GM18861 (cell line): ENCODE results near the gene DNHD1.

Source experiments
- ATAC-seq: cut with Tn5 transposase; IDR thresholded peaks from one replicate; pipeline ENCODE4 v1.9.1; 2021; ENCODE audit not compliant: unreplicated experiment

DNHD1 gene

GRCh38 chr11:6530848-6531247 is 33.8 kb downstream of the DNHD1 start:
- ATAC-seq = no peak

GRCh38 chr11:6531267-6531752 is 34.2 kb downstream of the DNHD1 start:
- ATAC-seq = no peak

GRCh38 chr11:6538456-6538855 is 41.4 kb downstream of the DNHD1 start:
- ATAC-seq = no peak

- no peak for ATAC-seq
Measured at GRCh38 chr11:6538945-6539344, 41.9 kb downstream of the DNHD1 start.

GRCh38 chr11:6539748-6540268 is 42.7 kb downstream of the DNHD1 start:
- ATAC-seq = no peak

GRCh38 chr11:6541356-6541755 is 44.3 kb downstream of the DNHD1 start:
- ATAC-seq = no peak

- ATAC-seq = no peak
Measured at GRCh38 chr11:6542727-6543126, 45.6 kb downstream of the DNHD1 start.

- ATAC-seq = no peak
Measured at GRCh38 chr11:6544921-6545850, 48.1 kb downstream of the DNHD1 start.

GRCh38 chr11:6545917-6546605 is 49.0 kb downstream of the DNHD1 start:
- ATAC-seq = no peak

GRCh38 chr11:6546735-6547134 is 49.7 kb downstream of the DNHD1 start:
- no peak for ATAC-seq

GRCh38 chr11:6547177-6547576 is 50.1 kb downstream of the DNHD1 start:
- no peak for ATAC-seq

- no peak for ATAC-seq
Measured at GRCh38 chr11:6548121-6548520, 51.0 kb downstream of the DNHD1 start.

GRCh38 chr11:6548641-6549040 is 51.6 kb downstream of the DNHD1 start:
- no peak for ATAC-seq

GRCh38 chr11:6553634-6554033 is 56.6 kb downstream of the DNHD1 start:
- no peak for ATAC-seq

- no peak for ATAC-seq
Measured at GRCh38 chr11:6554828-6555706, 58.0 kb downstream of the DNHD1 start.

- no peak for ATAC-seq
Measured at GRCh38 chr11:6556139-6556949, 59.3 kb downstream of the DNHD1 start.

- no peak for ATAC-seq
Measured at GRCh38 chr11:6557063-6557462, 60.0 kb downstream of the DNHD1 start.

GRCh38 chr11:6557761-6558674 is 60.9 kb downstream of the DNHD1 start:
- no peak for ATAC-seq

GRCh38 chr11:6559369-6559768 is 62.3 kb downstream of the DNHD1 start:
- no peak for ATAC-seq
